T-helper 22 cell (primary cell): ENCODE results near the gene SPC24.
A peak's percentile ranks its signal among the peaks of the same experiment; 100 is the strongest.
"Not testable (repeated sequence)": the region's sequence is repeated elsewhere in the genome, so short reads cannot be mapped to it uniquely, and the experiment has no call there.

Experiments
- DNase-seq: peaks from one replicate; pipeline ENCODE4 v3.0.0-alpha.2; 2020; ENCODE audit warnings: low read depth

Gene SPC24

GRCh38 chr19:11164879-11165406, 9.4 kb upstream of the SPC24 start:
- no peak for DNase-seq

GRCh38 chr19:11164296-11164695, 8.7 kb upstream of the SPC24 start:
- no peak for DNase-seq

GRCh38 chr19:11160440-11160768, 4.8 kb upstream of the SPC24 start:
- DNase-seq, result not testable (repeated sequence)

GRCh38 chr19:11159598-11160439, 4.2 kb upstream of the SPC24 start:
- no peak for DNase-seq

GRCh38 chr19:11154683-11155047, 917 bp downstream of the SPC24 start:
- DNase-seq, result no peak

GRCh38 chr19:11152318-11153062, 3.1 kb downstream of the SPC24 start:
- DNase-seq, result no peak

- DNase-seq, result no peak
Observed at GRCh38 chr19:11151181-11151580, 4.4 kb downstream of the SPC24 start.

GRCh38 chr19:11148001-11148400, 7.6 kb downstream of the SPC24 start:
- DNase-seq, result no peak

- no peak for DNase-seq
Observed at GRCh38 chr19:11145536-11145924, 10.1 kb downstream of the SPC24 start.

GRCh38 chr19:11142528-11143171, 12.9 kb downstream of the SPC24 start:
- DNase-seq, result no peak

GRCh38 chr19:11141937-11142527, 13.6 kb downstream of the SPC24 start:
- no peak for DNase-seq

- no peak for DNase-seq
Observed at GRCh38 chr19:11140896-11141295, 14.7 kb downstream of the SPC24 start.

GRCh38 chr19:11140023-11140538, 15.5 kb downstream of the SPC24 start:
- not testable (repeated sequence) for DNase-seq

GRCh38 chr19:11138601-11139300, 16.8 kb downstream of the SPC24 start:
- DNase-seq, result no peak

GRCh38 chr19:11137542-11138384, 17.8 kb downstream of the SPC24 start:
- peak; percentile 34 for DNase-seq

GRCh38 chr19:11136400-11137101, 19.0 kb downstream of the SPC24 start:
- no peak for DNase-seq

- no peak for DNase-seq
Observed at GRCh38 chr19:11131471-11131870, 24.1 kb downstream of the SPC24 start.

GRCh38 chr19:11130824-11131455, 24.6 kb downstream of the SPC24 start:
- DNase-seq, result peak; percentile 27

- DNase-seq, result no peak
Observed at GRCh38 chr19:11127905-11128304, 27.7 kb downstream of the SPC24 start.
